Measurements from ENCODE around the gene PRKCA.

PRKCA gene

GRCh38 chr17:66548158-66548557 lies 245.7 kb downstream of the PRKCA start:
- DNase-seq, result no peak
- no peak for TF ChIP-seq CTCF (IDR thresholded peaks at IDR 0.05; ENCODE audit: low read depth, low read length)
- H3K4me3 ChIP-seq (ENCODE audit: low read depth, low read length), result no peak overlapping the region
- H3K4me1 ChIP-seq, result no peaks in the 10 kb centered on the region; the same call in 1 of the 2 replicates
- H3K27me3 ChIP-seq, result no peaks in the 10 kb centered on the region
- H3K9me3 ChIP-seq, result no peaks in the 10 kb centered on the region
- no peaks in the 10 kb centered on the region for H3K36me3 ChIP-seq

- DNase-seq, result no peak
- no peaks in the 10 kb centered on the region for H3K9me3 ChIP-seq
- H3K27me3 ChIP-seq, result no peaks in the 10 kb centered on the region
- H3K4me3 ChIP-seq (ENCODE audit: low read depth, low read length), result no peak overlapping the region
- TF ChIP-seq CTCF (IDR thresholded peaks at IDR 0.05; ENCODE audit: low read depth, low read length), result no peak
- H3K36me3 ChIP-seq, result no peaks in the 10 kb centered on the region
- H3K4me1 ChIP-seq, result no peaks in the 10 kb centered on the region; the same call in 1 of the 2 replicates
Measured at GRCh38 chr17:66548659-66549310, 246.4 kb downstream of the PRKCA start.

GRCh38 chr17:66549311-66549704 lies 246.9 kb downstream of the PRKCA start:
- no peak overlapping the region for H3K4me3 ChIP-seq (ENCODE audit: low read depth, low read length)
- no peaks in the 10 kb centered on the region for H3K36me3 ChIP-seq
- H3K27me3 ChIP-seq, result no peaks in the 10 kb centered on the region
- no peak for DNase-seq
- H3K9me3 ChIP-seq, result no peaks in the 10 kb centered on the region
- no peak for TF ChIP-seq CTCF (IDR thresholded peaks at IDR 0.05; ENCODE audit: low read depth, low read length)
- no peaks in the 10 kb centered on the region; the same call in 1 of the 2 replicates for H3K4me1 ChIP-seq

- TF ChIP-seq CTCF (IDR thresholded peaks at IDR 0.05; ENCODE audit: low read depth, low read length), result no peak
- Histone ChIP-seq H3K9me3 (no peaks in the 10 kb centered on the region), H3K4me1 (no peaks in the 10 kb centered on the region; the same call in 1 of the 2 replicates), H3K4me3 (ENCODE audit: low read depth, low read length) (no peak overlapping the region), H3K27me3 (no peaks in the 10 kb centered on the region), H3K36me3 (no peaks in the 10 kb centered on the region)
- DNase-seq, result no peak
Measured at GRCh38 chr17:66549731-66550207, 247.4 kb downstream of the PRKCA start.

DNA sequence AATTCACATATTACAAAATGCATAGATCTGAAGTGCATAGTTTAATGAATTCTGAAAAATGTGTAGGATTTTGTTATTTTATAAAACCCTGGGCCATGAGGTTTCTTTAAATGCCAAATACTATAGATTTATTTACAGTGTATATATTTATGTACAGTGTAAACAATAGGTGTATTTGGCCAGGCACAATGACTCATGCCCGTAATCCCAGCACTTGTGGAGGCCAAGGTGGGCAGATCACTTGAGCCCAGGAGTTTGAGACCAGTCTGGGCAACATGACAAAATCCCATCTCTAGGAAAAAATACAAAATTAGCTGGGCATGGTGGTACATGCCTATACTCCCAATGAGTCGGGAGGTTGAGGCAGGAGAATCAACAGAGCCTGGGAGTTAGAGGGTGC lies 249.4 kb downstream of the PRKCA start:
- H3K4me1 ChIP-seq, result no peaks in the 10 kb centered on the region; the same call in 1 of the 2 replicates
- DNase-seq, result no peak
- no peak for TF ChIP-seq CTCF (IDR thresholded peaks at IDR 0.05; ENCODE audit: low read depth, low read length)
- H3K27me3 ChIP-seq, result no peaks in the 10 kb centered on the region
- no peak overlapping the region for H3K4me3 ChIP-seq (ENCODE audit: low read depth, low read length)
- no peaks in the 10 kb centered on the region for H3K9me3 ChIP-seq
- no peaks in the 10 kb centered on the region for H3K36me3 ChIP-seq

DNA sequence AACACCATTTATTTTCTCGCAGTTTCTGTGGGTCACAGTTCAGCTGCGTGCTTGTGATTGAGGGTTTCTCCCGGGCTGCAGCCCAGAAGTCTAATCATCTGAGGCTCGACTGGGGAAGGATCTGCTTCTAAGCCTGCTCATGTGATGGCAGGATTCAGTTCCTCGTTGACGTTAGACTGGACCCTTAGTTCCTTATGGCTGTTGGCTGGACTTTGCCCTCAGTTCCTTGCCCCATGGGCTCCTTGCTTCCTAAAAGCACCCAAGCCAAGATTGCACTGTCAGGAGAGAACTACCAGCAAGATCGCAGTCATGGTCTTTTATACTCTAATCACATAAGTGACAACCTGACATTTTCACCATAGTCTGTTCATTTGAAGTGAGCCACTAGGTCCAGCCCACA lies 250.0 kb downstream of the PRKCA start:
- no peaks in the 10 kb centered on the region for H3K36me3 ChIP-seq
- H3K27me3 ChIP-seq, result no peaks in the 10 kb centered on the region
- no peak overlapping the region for H3K4me3 ChIP-seq (ENCODE audit: low read depth, low read length)
- DNase-seq, result no peak
- H3K9me3 ChIP-seq, result no peaks in the 10 kb centered on the region
- no peaks in the 10 kb centered on the region for H3K4me1 ChIP-seq
- TF ChIP-seq CTCF (IDR thresholded peaks at IDR 0.05; ENCODE audit: low read depth, low read length), result no peak
